Activated naive CD8-positive, alpha-beta T cell treated with anti-CD3 and anti-CD28 coated beads for 36 hours (primary cell): ENCODE data around the gene GNAL. TPM values are rescaled to one million over a fixed set of nuclear protein-coding genes. Genes with fewer than 3 reads are reported as not detected.

ENCODE experiments used
- DNase-seq: peaks from one replicate; pipeline ENCODE4 v3.0.0; 2021
- H3K27ac Mint-ChIP-seq: one replicate; pipeline ENCODE4 v1.8.0; 2022; ENCODE audit warnings: mild to moderate bottlenecking, moderate library complexity, mixed read lengths
- H3K27me3 Mint-ChIP-seq: one replicate; pipeline ENCODE4 v1.8.0; 2022; ENCODE audit warnings: mild to moderate bottlenecking, mixed read lengths
- H3K36me3 Mint-ChIP-seq: one replicate; pipeline ENCODE4 v1.8.0; 2021; ENCODE audit warnings: mild to moderate bottlenecking, mixed read lengths
- H3K4me1 Mint-ChIP-seq: one replicate; pipeline ENCODE4 v1.8.0; 2021; ENCODE audit warnings: mixed read lengths
- H3K4me3 Mint-ChIP-seq: one replicate; pipeline ENCODE4 v1.8.0; 2022; ENCODE audit warnings: mild to moderate bottlenecking, moderate library complexity, mixed read lengths
- H3K9me3 Mint-ChIP-seq: one replicate; pipeline ENCODE4 v1.8.0; 2022; ENCODE audit warnings: mixed read lengths
- total RNA-seq, 2 experiments: library from RNA; stranded (reverse); gene quantifications; one replicate each; pipeline ENCODE4 v1.2.3, GENCODE V29; 2021

GNAL gene
- total RNA-seq, 2 experiments from 2014 or later, result 0.04 TPM; not detected in 1

DNA sequence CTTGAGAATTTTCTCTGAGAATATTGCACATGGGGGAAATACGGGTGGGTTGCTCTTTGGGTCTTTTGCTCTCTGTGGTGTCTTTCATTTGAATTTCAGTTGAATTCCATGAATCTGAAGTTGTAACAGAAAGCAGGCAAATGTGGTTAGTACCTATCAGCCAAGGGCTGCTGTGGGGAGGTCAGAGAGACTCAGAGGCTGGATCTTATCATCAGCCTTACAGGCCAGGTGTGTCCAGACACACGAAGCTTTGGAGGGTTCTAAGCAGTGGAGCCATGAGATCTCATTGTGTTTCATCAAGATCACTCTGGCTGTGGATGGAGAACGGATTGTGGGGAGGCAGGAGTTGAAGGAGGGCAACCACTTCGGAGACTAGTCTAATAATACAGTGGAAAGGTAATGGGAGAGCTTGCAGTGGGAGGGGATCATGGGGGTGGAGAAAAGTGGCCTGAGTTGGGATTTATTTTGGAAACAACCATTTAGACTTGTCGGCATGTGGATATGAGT is 68.1 kb downstream of the GNAL start:
- H3K27ac Mint-ChIP-seq, result no peak overlapping the region
- no peaks in the 10 kb centered on the region for H3K36me3 Mint-ChIP-seq
- peaks cover 29% of the 10 kb centered on the region for H3K27me3 Mint-ChIP-seq

DNA sequence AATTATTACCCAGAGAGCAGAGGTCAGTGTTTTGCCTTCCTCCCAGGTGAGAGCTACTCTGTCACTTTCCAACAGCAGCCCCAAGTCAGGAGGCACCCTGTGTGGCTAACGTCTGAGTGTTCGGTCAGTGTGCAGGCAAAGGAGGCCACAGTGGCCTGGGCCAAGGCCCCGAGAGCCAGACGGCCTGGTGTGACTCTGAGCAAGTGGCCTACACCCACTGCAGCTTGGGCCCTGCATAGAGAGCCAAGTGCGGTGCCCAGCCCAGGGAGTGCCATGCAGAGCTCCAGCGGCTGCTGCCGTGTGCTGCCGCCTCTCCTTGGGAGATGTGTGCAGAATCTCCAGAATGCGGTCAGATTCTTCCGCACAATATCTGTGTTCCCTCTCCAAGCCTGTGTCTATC is 70.4 kb downstream of the GNAL start:
- no peak overlapping the region for H3K4me3 Mint-ChIP-seq
- H3K9me3 Mint-ChIP-seq, result no peaks in the 10 kb centered on the region
- no peak overlapping the region for H3K27ac Mint-ChIP-seq
- no peaks in the 10 kb centered on the region for H3K4me1 Mint-ChIP-seq
- H3K36me3 Mint-ChIP-seq, result no peaks in the 10 kb centered on the region
- peaks cover 12% of the 10 kb centered on the region for H3K27me3 Mint-ChIP-seq
- no peak for DNase-seq

More for the DNA sequence above, 68.1 kb downstream of the GNAL start:
- Mint-ChIP-seq H3K4me3 (no peak overlapping the region), H3K4me1 (peaks cover 4% of the 10 kb centered on the region), H3K9me3 (no peaks in the 10 kb centered on the region)
- DNase-seq, result no peak

DNA sequence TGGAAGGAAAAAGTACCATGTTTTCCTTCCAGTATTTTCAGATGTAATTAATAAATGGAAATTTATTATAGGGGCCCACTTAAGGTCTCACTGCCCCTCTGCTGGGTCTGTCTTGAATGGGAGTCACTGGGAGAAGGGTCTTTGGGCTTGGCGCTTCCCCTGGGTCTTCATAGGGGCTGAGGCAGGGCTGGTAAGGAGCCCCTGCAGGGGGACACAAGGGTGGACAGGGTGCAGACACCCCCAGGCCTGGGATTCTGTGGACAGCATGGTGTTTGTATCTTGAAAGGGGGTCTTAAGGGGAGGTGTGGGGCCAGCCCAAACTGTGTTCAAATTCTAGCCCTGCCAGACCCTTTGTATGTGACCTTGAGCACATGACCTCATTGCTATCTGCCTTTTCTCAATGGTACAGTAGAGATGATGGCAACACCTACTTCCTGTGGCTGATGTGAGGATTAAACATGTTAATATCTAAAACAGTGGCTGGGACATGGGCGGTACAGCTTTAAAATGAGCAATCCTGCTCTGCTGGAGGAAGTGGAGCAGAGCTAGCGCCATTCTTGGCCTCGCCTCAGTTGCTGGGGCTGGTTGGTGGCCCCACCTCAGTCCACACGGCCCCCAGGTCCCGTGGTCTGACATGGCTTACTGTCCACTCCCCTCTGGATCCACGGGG is 71.6 kb downstream of the GNAL start:
- Mint-ChIP-seq H3K4me1 (no peaks in the 10 kb centered on the region), H3K27me3 (peaks cover 2% of the 10 kb centered on the region), H3K4me3 (no peak overlapping the region), H3K27ac (no peak overlapping the region), H3K9me3 (no peaks in the 10 kb centered on the region), H3K36me3 (no peaks in the 10 kb centered on the region)
- DNase-seq, result no peak

DNA sequence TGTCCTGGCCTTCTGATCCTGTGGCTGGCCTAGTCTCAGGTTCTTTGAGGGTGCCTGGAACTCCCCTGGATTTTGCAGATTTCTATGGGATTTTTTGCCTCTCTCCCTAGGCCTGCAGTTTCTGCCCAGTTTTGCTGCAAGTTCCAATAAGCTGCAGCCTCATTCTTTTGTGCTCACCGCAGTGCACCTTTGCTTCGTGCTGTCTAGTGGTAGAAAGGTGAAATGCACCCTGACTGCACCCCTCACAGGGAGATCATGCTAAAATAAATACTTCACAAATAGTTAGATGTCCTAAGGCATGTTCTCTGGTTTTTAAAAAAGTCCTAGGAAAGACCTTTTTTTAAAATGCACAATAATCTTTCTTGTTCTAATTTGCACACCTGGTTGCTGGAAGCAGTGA is 72.5 kb downstream of the GNAL start:
- no peaks in the 10 kb centered on the region for H3K9me3 Mint-ChIP-seq
- H3K27ac Mint-ChIP-seq, result no peak overlapping the region
- no peaks in the 10 kb centered on the region for H3K4me1 Mint-ChIP-seq
- H3K4me3 Mint-ChIP-seq, result no peak overlapping the region
- no peaks in the 10 kb centered on the region for H3K36me3 Mint-ChIP-seq
- H3K27me3 Mint-ChIP-seq, result no peaks in the 10 kb centered on the region
- no peak for DNase-seq

DNA sequence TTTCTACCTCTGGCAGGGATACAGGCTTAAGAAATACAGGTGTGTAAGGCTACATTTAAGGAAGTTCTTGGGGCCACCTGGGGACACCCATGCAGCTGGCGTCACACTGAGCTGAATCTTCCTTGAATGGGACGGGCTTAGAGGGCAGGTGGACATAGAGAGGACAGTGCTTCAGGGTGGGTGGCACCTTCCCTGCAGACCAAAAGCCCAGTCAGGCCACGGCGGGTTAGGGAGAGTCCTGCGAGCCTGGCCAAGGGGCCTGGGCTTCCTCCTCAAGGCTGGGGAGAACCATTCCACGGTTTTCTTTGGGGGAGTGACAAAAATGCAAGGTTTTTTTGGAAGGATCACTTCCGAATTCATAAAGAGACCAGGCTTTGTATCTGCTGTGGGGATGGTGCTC is 73.4 kb downstream of the GNAL start:
- no peak overlapping the region for H3K4me3 Mint-ChIP-seq
- DNase-seq, result no peak
- no peaks in the 10 kb centered on the region for H3K27me3 Mint-ChIP-seq
- H3K4me1 Mint-ChIP-seq, result no peaks in the 10 kb centered on the region
- H3K36me3 Mint-ChIP-seq, result no peaks in the 10 kb centered on the region
- H3K9me3 Mint-ChIP-seq, result no peaks in the 10 kb centered on the region
- no peak overlapping the region for H3K27ac Mint-ChIP-seq

DNA sequence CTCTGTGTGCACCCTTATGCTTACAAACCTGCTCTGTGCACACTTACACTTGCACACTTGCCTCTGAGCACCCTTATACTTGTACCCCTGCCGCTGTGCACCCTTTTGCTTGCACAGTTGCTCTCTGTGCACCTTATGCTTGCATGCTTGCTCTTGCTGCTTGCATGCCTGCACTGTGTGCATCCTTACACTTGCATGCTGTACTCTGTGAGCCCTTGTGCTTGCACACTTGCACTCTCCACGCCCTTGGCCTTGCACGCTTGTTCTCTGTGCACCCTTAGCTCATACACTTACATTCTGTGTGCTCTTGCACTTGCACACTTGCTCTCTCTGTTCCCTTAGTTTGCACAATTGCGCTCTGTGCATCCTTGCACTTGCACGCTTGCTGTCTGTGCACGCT is 78.3 kb downstream of the GNAL start:
- DNase-seq, result no peak
- no peak overlapping the region for H3K27ac Mint-ChIP-seq
- H3K36me3 Mint-ChIP-seq, result no peaks in the 10 kb centered on the region
- H3K27me3 Mint-ChIP-seq, result peaks cover under 1% of the 10 kb centered on the region
- H3K9me3 Mint-ChIP-seq, result no peaks in the 10 kb centered on the region
- H3K4me1 Mint-ChIP-seq, result peaks cover 3% of the 10 kb centered on the region
- H3K4me3 Mint-ChIP-seq, result no peak overlapping the region

DNA sequence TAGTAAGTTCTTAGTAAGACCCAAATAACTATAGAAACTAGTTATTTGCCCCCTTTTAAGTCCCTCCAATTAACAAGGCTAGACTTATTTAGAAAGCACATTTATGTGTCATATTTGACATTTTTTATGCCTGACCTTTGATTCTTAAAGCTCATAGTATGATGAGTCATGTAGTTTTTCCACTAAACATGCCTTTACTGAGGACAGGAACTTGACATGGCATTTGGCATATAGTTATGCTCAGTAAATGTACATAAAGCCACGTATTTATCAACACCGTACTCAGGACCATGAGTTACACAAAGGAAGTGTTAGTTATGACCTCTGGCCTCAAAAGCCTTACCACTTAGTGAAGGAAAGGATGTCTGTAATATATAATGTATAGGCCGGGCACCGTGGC is 78.9 kb downstream of the GNAL start:
- peaks cover 6% of the 10 kb centered on the region for H3K27me3 Mint-ChIP-seq
- no peaks in the 10 kb centered on the region for H3K36me3 Mint-ChIP-seq
- no peak overlapping the region for H3K4me3 Mint-ChIP-seq
- H3K4me1 Mint-ChIP-seq, result peaks cover 3% of the 10 kb centered on the region
- no peak overlapping the region for H3K27ac Mint-ChIP-seq
- no peak for DNase-seq
- no peaks in the 10 kb centered on the region for H3K9me3 Mint-ChIP-seq

DNA sequence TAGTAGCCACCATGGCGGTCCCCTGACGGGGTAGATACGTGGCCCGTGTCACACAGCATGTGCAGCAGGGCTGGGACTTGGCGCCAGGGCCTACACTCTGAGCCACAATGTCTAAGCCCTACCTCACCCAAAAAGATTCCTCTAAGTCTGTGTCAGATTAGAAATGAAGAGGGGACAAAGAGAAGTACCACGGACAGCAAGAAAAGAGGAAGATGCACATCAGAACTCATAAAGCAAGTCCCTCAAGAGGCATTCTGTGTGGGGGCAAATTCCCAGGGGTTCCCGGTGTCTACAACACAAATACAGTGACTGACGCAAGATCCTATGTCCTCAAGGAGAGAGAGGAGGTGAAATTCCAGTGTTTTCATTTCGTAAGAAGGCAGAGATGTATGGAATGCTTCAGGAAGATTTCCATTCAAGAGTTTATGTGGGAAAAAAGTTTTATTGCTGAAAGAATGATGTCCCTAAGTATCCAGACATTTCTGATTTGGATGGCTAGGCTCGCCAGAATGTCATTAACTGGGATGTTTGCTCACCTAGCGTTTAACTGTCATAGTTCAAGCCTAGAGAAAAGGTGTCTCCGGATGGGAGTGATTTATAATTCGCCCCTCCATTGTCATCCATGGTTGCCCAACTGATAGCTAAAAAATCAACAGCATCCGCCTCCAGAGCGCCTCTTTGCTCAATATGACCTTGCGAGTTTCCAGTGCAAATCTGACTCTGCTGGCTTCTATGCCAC is 86.5 kb downstream of the GNAL start:
- Mint-ChIP-seq H3K27me3 (peaks cover 12% of the 10 kb centered on the region), H3K27ac (no peak overlapping the region), H3K36me3 (no peaks in the 10 kb centered on the region), H3K9me3 (no peaks in the 10 kb centered on the region), H3K4me3 (no peak overlapping the region), H3K4me1 (no peaks in the 10 kb centered on the region)
- no peak for DNase-seq

DNA sequence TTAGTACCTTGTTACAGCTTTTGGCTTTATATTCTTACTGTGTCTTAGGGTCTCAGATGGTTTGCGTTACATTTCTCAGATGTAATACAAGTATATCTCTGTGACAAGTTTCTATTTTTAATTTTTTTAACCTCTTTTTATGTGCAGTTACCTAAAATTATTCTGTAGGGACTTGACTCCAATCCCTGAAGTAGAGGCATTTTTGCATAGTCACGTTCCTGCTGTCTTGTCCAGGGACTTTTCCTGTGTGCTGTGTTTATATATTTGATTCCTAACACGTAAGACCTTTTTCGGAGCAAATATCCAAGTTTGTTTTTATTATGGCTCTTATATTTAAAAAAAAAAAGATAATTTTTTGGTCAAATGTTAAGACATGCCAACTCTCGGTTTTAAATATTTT is 91.0 kb downstream of the GNAL start:
- H3K36me3 Mint-ChIP-seq, result no peaks in the 10 kb centered on the region
- H3K27me3 Mint-ChIP-seq, result peaks cover 17% of the 10 kb centered on the region
- DNase-seq, result no peak
- no peak overlapping the region for H3K4me3 Mint-ChIP-seq
- no peak overlapping the region for H3K27ac Mint-ChIP-seq
- H3K4me1 Mint-ChIP-seq, result no peaks in the 10 kb centered on the region
- no peaks in the 10 kb centered on the region for H3K9me3 Mint-ChIP-seq

DNA sequence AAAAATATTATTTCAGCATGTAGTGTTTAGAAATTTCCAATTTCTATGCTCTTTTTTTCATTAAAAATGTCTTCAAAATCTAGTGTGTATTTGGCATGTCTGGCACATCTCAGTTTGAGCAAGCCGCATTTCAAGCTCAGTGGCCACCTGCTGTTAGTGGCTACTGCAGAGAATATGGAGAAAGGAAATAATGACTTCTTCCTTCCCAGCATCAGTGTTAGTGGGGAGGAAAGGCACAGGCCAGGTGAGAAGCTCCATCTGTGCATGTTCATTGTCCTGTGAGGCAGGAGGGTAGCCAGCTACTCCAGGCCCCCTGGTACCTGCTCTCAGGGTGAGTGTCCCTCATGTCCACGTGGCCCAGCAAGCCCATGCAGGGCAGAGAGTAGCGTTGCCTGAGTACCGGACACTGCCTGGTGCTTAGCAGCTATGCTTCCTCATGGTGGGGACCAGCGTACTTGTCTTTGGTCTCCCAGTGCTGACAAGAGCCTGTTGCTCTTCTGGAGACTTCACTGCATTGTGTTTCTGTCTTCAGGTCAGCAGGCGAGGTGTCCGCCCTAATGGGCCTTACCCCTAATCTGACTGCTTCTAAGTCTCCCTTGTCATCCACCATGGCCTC is 94.8 kb downstream of the GNAL start:
- Mint-ChIP-seq H3K4me1 (peaks cover 7% of the 10 kb centered on the region), H3K4me3 (no peak overlapping the region), H3K27me3 (peaks cover 17% of the 10 kb centered on the region), H3K27ac (no peak overlapping the region), H3K36me3 (no peaks in the 10 kb centered on the region), H3K9me3 (no peaks in the 10 kb centered on the region)
- DNase-seq, result no peak

DNA sequence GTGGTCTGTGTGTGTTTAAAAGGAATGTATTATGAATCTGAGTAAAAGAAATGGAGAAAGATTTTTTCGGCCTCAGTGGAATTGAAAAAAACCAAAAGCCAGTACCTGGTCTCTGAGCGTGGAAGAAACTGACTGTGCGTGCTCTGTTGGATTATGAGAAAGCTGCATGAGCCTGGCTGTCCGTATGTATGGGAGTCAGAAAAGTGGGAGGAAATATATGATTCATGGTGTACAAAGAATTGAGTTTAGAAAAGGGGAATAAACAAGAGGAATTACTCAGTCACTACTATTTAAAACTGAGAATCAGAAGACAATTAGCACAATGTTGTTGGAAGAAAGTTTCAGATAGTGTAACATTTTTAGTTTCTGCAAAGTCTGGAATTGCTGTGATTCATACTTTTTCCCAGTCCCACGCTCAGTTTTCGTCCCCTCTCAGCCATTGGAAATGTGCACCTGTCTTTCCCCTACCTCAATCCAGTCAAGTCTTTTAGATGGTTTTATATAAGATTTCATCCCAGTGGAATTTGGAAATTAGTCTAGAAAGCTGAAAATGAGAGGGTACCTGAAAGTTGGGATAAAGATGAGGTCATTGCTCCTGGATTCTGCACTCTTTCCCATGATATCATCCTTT is 95.7 kb downstream of the GNAL start:
- Mint-ChIP-seq H3K27me3 (peaks cover 17% of the 10 kb centered on the region), H3K9me3 (no peaks in the 10 kb centered on the region), H3K4me3 (no peak overlapping the region), H3K27ac (no peak overlapping the region), H3K36me3 (no peaks in the 10 kb centered on the region), H3K4me1 (peaks cover 7% of the 10 kb centered on the region)
- DNase-seq, result no peak

DNA sequence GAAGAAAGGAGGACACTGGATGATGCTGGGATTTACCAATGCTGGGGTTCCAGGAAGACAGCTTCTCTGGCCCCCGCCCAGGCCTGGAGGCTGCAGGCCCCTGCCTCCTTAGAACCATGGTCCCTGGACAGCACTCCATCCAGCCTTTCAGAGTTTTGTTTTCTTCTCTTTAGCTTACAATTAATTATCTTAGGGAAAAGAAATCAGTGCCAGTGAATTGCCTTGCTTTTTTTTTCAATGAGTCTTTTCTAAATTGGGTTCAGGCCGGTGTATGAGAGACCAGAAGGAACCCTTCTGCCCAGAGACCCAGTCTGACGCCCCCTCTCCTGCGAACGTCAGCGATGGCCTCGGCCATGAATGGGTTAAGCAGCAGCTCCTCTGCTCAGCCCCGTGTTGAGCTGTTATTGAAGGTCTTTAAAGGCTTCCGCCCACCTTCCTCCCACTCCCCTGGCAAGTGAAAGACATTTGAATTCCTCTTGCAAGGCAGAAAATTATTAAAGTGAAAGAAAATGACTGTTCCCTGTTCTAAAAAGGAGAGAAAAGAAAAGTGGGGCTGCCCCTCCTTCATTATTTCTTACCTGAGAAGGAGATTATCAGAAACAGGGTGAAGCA is 96.5 kb downstream of the GNAL start:
- Mint-ChIP-seq H3K9me3 (no peaks in the 10 kb centered on the region), H3K4me3 (no peak overlapping the region), H3K36me3 (no peaks in the 10 kb centered on the region), H3K27me3 (peaks cover 17% of the 10 kb centered on the region), H3K27ac (no peak overlapping the region), H3K4me1 (peaks cover 7% of the 10 kb centered on the region)
- no peak for DNase-seq

DNA sequence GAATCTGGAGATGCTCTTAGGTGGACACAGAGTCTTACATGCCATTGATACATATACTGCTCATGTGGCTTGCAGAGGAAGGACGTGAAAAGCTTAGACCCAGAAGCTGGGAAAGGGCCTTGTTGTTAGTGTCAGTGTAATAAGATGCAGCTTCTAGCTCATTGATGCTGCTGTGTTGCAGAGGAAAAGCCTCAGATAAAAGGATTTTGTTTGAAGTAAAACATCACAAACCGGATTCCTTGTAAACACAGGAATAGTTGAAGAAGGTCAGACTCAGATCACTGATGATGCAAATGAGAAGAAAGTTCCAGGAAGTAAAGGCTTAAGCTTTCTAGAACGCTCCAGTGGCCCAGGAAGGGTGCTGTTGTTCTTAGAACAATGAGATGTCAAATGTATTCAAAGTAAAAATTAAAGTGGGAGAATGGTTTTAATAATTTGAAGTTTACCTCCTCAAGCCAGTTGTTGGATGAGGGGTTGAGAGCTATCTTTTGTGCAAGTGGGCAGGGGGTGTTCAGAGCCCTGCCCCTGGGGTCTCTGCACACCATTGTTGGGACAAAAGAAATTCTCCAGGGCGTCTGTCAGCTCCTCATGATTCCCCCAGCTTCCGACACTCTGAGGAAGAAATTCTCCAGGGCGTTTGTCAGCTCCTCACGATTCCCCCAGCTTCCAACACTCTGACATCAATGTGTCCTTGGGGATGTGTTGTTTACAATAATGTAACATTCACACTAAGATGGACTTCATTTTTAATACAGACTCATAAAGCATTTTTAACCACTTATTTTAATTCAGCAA is 100.8 kb downstream of the GNAL start:
- Mint-ChIP-seq H3K4me3 (no peak overlapping the region), H3K27me3 (peaks cover 13% of the 10 kb centered on the region), H3K9me3 (peaks cover 2% of the 10 kb centered on the region), H3K36me3 (no peaks in the 10 kb centered on the region), H3K4me1 (peaks cover 7% of the 10 kb centered on the region), H3K27ac (no peak overlapping the region)
- DNase-seq, result no peak

DNA sequence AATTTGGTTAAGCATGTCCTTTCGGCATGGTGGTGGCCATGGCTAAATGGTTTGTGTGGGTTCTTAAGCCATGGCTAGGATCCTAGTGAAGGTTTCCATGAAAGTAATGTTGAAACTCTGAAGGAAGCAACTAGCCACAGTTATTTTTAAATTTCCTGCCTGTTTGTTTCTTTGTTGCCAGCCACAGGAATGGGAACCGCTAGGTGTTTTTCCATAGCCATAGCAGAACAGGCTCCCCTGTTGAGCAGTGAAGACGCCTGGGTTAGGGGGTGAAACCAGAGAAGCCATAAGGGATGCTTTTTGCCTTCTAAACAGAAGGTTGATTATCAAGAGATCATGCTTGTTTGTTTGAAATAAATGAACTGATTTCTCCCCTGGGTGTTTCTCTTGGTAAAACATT is 102.1 kb downstream of the GNAL start:
- no peak overlapping the region for H3K27ac Mint-ChIP-seq
- H3K36me3 Mint-ChIP-seq, result no peaks in the 10 kb centered on the region
- H3K27me3 Mint-ChIP-seq, result peaks cover 13% of the 10 kb centered on the region
- no peak for DNase-seq
- peaks cover under 1% of the 10 kb centered on the region for H3K4me1 Mint-ChIP-seq
- H3K4me3 Mint-ChIP-seq, result no peak overlapping the region
- peaks cover 2% of the 10 kb centered on the region for H3K9me3 Mint-ChIP-seq
